GM19193 (cell line): ENCODE results near the gene TUB.

Experiments used
- POLR2A ChIP-seq: IDR thresholded peaks from 4 replicates; pipeline ENCODE4 v1.6.1; 2011; ENCODE audit not compliant: insufficient read depth, insufficient read length; ENCODE audit errors: extremely low read depth

TUB gene

DNA sequence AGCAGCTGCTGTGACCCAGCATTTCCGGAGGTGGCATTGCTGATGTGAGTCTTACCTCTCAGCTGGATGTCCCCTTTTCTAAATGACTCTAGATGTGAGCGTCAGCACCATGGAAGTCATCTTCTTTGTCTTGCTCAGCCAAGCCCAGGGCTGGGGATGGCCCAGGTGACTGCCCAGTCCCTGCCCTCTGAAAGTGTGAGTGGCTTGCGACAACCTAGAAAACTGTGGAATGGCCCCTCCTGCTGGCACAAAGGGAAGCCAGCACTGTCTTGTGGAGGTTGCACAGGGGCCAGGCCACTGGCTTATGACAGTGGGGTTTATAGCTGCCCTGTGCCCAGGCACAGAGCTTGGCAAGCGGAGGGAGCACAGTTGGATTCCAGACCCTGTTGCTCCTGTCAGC lies 6.2 kb downstream of the TUB start:
- no peak for TF ChIP-seq POLR2A

DNA sequence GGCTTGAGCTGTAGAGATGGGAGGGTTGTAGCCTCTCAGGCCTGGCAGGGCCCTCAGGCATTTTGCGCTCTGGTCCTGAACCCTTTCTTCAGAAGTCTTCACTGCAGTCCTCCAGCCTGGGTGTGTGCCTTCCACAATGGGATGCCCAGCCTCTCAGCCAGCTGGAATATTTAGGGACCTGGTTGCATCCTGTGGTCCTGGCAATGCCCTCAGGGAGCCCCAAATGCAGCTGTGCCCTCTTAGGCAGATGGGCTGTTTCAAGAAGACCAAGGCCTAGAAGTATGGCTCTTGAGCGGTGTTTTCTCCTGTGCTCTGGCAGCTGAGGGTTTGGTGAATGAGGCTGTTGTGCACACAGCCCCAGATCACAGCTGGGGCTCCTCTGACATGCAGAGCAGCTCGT lies 6.7 kb downstream of the TUB start:
- TF ChIP-seq POLR2A: no peak

DNA sequence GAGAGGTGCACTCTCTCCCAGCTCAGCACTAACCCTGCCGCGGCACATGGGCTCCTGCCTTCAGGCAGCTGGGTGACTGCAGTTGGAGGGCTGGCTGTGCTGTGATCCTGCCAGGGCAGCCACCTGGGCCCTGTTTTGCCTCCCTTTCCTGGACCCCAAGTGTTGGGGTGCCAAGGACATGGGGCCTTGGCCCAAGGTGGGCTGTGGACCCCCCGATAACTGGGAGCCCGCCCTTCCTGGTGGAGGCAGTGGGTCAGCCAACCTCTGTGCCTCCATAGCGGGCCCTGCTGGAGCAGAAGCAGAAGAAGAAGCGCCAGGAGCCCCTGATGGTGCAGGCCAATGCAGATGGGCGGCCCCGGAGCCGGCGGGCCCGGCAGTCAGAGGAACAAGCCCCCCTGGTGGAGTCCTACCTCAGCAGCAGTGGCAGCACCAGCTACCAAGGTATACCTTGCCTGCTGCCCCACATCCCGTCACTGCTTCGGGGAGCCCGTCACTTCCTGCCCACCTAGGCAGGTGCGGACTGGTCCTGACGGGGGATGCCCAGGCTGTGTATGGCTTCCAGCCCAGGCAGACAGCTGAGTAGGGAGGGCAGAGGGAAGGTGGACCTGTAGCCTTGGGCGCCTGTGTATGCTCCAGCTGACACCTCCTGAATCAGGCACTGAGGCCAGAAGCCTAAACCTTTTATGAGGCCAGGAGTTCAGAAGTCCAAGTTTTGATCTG lies 8.9 kb downstream of the TUB start:
- no peak for TF ChIP-seq POLR2A

DNA sequence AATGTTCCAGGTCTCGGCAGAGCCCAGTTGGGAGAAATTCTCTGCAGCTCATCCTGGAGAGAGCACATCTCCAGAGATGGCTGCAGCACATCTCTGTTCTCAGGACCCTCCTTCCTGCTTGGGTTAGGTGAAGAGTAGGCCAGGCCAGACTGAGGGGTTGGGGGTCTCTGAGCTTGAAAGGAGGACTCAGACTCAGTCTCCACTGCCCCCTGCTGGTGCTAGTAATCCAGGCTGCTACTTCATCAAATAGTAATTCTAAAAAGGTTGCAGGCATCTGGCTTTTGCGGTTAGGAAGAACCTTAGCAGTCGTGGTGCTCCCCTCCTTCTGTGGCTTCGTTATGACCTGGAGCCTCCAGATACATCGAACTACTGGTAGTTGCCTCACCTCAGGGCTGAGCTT lies 9.7 kb downstream of the TUB start:
- no peak for TF ChIP-seq POLR2A

DNA sequence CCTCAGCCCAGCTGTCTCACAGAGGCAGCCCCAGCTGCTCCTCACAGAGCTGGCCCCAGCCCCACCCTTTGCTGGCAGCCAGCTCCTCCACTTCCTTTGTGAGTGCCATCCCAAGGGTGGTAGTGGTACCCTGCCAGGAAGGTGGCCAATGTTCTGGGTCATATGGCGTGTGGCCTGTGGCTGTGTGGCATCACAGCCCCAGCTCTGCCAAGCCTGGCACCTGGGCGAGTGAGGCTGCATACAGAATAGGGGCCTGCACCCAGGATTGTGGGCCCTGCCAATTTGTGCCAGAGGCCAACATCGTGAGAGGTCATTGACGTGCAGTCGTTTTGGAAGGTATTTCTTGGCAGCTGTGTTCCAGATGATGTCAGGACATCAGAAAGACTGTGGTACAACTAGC lies 10.7 kb downstream of the TUB start:
- TF ChIP-seq POLR2A: no peak

DNA sequence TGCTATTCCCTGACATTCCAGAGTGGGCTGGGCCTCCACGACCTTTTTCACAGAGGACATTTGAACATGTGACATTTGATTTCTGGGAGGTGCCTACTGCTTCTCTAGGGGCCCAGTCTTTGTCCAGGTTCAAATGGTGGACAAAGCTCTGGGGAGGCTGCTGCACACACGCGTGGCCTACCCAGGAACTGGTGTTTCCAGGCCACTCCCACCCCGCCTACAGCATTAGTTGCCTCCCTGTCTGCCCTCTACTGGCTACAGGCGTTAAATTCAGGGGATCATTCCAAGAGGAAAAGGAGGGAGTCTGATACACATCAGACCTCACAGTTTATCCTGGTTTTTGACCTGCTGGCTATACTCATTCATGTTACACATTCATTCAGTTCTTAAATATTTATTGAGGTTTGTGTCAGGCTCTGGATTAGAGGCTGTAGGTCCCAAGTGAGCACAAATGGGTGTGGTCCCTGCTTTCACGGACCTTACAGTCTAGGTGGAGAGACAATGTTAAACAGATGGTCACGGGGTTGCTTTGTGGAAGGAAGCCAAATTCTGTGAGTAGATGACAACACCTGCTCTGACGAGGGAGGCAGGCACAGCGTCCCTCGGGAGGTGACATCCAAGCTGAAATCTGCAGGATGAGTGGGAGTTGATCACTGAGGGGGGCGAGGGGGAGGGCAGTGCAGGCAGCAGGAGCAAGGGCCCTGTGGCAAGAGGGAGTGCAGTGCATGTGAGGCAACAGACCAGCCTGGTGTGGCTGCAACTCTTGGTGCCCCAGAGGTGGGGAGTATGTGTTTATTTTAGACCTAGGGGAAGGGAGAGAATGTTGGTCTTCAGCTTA lies 11.8 kb downstream of the TUB start:
- TF ChIP-seq POLR2A: no peak

DNA sequence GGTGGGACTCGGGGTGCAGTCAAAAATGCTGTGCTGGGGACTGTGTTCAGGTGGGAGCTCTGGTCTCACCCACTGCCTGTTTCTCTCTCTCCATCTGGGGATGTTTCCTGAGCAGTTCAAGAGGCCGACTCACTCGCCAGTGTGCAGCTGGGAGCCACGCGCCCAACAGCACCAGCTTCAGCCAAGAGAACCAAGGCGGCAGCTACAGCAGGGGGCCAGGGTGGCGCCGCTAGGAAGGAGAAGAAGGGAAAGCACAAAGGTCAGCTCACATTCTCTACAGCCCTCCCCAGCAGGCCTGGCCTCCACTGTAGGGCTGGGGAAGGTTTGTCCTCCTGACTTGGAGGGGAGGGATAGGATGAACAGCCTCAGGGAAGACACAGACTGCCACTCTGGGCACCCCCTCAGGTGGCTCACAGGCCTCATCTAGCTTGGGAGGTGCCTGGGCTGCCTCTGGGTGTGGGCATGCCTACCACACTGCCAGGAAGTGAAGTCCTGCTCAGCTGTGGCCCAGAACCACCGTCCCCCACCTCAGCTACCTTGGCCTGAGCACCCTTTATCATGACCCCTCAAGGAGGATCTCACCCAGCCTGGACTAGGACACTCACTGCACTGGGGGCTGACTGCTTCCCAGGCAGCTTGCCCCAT lies 13.0 kb downstream of the TUB start:
- no peak for TF ChIP-seq POLR2A

DNA sequence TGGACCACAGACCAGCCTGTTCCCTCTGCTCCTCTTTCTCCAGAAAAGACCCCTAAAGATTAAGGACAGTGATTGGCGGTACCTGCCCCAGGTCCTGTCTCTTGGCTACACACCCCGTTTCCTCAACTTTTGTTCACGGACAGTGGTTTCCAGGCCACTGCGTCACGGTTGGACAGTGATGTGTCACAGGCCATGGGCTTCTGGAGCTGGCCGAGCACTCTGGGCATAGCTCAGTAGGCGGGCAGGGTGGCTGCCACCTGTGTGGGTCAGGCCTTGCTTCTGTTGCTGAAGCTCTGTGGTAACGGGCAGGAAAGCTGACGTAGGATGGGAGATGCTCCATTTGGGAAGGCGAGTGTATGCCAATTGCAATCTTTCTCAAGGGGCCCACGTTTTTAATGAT lies 13.6 kb downstream of the TUB start:
- no peak for TF ChIP-seq POLR2A

DNA sequence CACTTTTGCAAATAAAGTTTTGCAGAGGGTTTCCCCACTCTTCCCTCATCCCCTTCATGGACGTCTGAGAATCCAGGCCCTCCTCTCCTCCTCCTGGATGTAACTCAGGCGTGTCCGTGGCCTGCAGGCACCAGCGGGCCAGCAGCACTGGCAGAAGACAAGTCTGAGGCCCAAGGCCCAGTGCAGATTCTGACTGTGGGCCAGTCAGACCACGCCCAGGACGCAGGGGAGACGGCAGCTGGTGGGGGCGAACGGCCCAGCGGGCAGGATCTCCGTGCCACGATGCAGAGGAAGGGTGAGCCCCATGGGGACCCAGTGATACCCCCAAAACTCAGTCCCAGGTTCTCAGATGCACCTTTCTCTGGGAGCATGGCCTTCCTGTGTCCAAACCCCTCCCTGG lies 14.4 kb downstream of the TUB start:
- TF ChIP-seq POLR2A: no peak

DNA sequence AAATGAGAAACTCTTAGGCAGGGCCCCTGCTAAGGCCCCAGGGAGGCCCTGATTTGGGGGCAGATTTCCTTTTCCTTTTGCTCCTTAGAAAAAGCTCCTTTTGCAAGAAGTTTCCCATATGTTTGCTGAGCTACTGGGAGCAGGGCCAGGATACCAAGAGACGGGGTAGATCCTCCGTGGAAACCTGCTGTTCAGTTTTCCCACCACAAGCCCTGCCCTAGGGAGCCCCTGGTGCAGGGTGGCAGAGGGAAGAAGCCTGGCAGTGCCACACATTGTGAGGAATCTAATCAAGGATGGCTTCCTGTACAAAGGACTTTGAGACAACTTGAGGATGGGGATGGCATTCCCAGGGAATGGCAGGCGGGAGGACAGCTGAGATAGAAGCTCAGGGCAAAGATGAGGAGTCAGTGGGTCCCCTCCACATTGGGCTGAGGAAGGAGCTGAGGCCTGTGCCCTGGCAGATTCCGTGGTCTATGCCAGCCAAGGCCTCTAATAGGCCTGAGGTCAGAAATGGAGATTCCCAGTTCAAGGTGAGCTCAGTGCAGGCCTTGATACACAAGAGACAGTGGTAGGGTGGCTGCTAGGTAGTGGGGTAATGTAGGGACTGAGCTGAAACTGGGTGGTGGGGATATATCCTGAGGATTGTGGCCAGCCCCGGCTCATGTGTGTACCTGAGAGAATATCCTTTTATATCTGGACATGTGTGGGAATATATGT lies 15.0 kb downstream of the TUB start:
- TF ChIP-seq POLR2A: no peak

DNA sequence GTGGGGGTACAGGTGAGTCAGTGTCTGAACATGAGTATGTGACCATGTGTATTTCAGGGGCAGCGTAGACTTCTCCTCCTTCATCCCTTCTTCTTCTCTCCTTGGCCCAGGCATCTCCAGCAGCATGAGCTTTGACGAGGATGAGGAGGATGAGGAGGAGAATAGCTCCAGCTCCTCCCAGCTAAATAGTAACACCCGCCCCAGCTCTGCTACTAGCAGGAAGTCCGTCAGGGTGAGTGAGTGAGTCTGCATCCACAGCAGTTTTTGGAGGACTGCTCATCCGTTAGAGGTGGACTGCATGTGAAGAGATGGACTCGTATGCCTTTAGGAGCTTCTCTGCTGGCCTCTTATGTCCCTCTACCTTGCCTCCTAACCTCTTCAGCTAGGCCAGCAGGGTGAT lies 15.6 kb downstream of the TUB start:
- no peak for TF ChIP-seq POLR2A

DNA sequence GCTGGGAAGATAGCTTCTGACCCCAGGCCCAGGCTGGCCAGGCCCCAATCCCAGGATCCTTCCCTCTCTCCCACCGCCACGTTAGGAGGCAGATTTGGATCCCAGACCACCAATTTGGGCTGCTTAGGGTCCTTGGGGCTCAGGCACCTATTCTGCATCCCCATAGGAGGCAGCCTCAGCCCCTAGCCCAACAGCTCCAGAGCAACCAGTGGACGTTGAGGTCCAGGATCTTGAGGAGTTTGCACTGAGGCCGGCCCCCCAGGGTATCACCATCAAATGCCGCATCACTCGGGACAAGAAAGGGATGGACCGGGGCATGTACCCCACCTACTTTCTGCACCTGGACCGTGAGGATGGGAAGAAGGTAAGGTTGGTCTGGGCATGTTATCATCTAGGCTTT lies 16.1 kb downstream of the TUB start:
- TF ChIP-seq POLR2A: no peak

DNA sequence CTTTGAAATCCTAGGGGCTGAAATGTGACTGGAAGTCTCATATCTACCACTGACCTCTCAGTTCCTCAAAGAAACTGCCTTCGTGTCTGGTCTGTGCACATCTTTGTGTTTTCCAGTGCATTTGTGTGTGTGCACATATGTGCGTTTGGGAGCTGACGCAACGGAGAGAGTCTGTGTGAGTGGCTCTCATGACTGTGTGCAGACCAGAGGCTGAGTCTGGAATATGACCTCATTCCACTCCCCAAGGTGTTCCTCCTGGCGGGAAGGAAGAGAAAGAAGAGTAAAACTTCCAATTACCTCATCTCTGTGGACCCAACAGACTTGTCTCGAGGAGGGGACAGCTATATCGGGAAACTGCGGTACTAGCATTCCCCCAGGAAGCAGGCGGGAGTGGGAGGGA lies 16.5 kb downstream of the TUB start:
- no peak for TF ChIP-seq POLR2A

DNA sequence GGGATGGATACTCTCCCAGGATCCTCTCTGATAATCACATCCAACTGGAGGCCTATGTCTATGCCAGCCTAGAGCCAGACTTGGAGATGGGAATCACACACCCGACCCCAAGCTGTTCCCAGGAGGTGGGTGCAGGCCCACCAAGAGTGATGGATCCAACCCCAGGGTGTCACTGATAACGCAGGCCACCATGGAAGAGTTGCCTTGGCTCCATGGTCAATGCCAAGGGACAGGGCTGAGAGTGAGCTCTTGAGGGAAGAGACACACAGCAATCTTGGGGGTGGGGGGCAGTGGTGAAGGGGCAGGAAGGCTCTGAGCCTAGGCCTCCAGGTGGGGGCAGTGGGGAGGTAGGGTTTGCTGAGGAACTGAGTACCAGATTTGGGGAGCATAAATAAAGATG lies 16.9 kb downstream of the TUB start:
- no peak for TF ChIP-seq POLR2A

DNA sequence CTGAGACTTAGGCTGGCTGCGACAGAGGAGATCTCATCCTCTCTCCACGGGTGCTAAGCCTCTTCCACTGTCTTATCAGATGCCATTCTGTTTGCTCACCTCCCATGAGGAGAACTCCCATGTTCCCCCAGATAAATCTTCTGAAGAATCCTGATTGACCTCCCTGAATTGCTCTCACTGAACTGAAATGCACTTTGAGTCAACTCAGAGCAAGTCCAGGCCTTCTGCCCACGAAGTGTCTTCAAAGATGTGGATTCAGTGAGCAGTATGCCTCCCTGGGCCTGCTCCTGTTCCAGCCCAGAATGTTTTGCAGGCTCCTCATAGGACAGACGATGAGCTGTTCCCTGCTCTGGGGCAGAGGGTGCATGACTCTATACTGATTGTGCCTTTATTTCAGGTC lies 17.4 kb downstream of the TUB start:
- TF ChIP-seq POLR2A: no peak
